ENCODE results near the gene TBC1D9.

- TF ChIP-seq CTCF (IDR thresholded peaks at IDR 0.05) (no peak), POLR2A (IDR thresholded peaks at IDR 0.05) (no peak)
Measured at GRCh38 chr4:140615451-140615850, 140.7 kb downstream of the TBC1D9 start.
